ENCODE results near the gene DHDH. TPM values are rescaled to one million over a fixed set of nuclear protein-coding genes. Genes with fewer than 3 reads are reported as not detected.

The DHDH gene
- polyA plus RNA-seq, 3 donors = 0.38 TPM; not detected in 2

- peak within 1 kb of the TSS; percentile 97 for H3K4me2 ChIP-seq (replicated peaks; ENCODE audit: extremely low read depth, low read length, poor library complexity, severe bottlenecking)
- Mint-ChIP-seq H3K27ac (peak within 1 kb of the TSS; percentile 81 to 91 (median 87)), H3K36me3 (peaks cover 15 to 28% of the 10 kb centered on the region in 2 donors), H3K27me3 (ENCODE audit: low read depth in 3 of 3) (peaks cover 0 to 2% (median 0%) of the 10 kb centered on the region in 3 donors), H3K9me3 (no peaks in the 10 kb centered on the region), H3K4me1 (peaks cover 42% of the 10 kb centered on the region), H3K4me3 (peak within 1 kb of the TSS; percentile 82 to 88)
- H3K4me1 ChIP-seq (ENCODE audit: control insufficient read depth in 1 of 2, insufficient read depth in 2 of 2, low read length in 2 of 2) = peaks cover 29 to 40% of the 10 kb centered on the region in 2 donors
- intact Hi-C loops (cut with micrococcal nuclease) = loop anchor here in 1 of 2 donors (5.0 kb wide), 1 partner anchor 52 kb away; the partner anchor contains the start of gene NUCB1
- H4K20me1 ChIP-seq (ENCODE audit: insufficient read depth, low read length) = peaks cover 11% of the 10 kb centered on the region
- H3K27me3 ChIP-seq (ENCODE audit: control insufficient read depth in 2 of 2, insufficient read depth in 2 of 2, low read length in 2 of 2) = no peaks in the 10 kb centered on the region
- H3K9ac ChIP-seq (ENCODE audit: insufficient read depth, low read length, poor library complexity, severe bottlenecking) = peak within 1 kb of the TSS; percentile 90
- H3K4me3 ChIP-seq (replicated peaks in 1 of 3; ENCODE audit: low read depth in 2 of 3, low read length in 3 of 3) = peak within 1 kb of the TSS; percentile 79 to 97 (median 94)
- H3K36me3 ChIP-seq (replicated peaks in 1 of 2; ENCODE audit: control insufficient read depth in 1 of 2, insufficient read depth in 2 of 2, low read length in 2 of 2) = peaks cover 0 to 19% of the 10 kb centered on the region in 2 donors
- WGBS (ENCODE audit: insufficient coverage) = under 1% methylated on average over 67 of the region's 71 CpGs
- TF ChIP-seq CTCF (IDR thresholded peaks at IDR 0.05) = no peak
- H3K9me3 ChIP-seq (replicated peaks in 1 of 2; ENCODE audit: control insufficient read depth in 1 of 2, insufficient read depth in 1 of 2, low read length in 2 of 2) = no peaks in the 10 kb centered on the region
- peak within 1 kb of the TSS; percentile 91 for H2AFZ ChIP-seq (ENCODE audit: insufficient read depth, low read depth, low read length, poor library complexity, severe bottlenecking)
- DNase-seq = peak; percentile 79 to 88 (median 80)
- H3K79me2 ChIP-seq (ENCODE audit: insufficient read depth, low read length) = peaks cover 34% of the 10 kb centered on the region
- peak within 1 kb of the TSS; percentile 54 to 86 for H3K27ac ChIP-seq (ENCODE audit: low read depth in 1 of 2, low read length in 2 of 2)
Observed at GRCh38 chr19:48954595-48955307, 21.3 kb downstream of the DHDH start, which contains the start of gene BAX. Gene BAX, plus strand, starts transcription at chr19:48954875. Its CDS starts 54 bp downstream, at chr19:48954929.

- intact Hi-C loops (cut with micrococcal nuclease) = no loop called here
- peak overlapping the region; percentile 90 for H3K9ac ChIP-seq (ENCODE audit: insufficient read depth, low read length, poor library complexity, severe bottlenecking)
- peak overlapping the region; percentile 91 for H2AFZ ChIP-seq (ENCODE audit: insufficient read depth, low read depth, low read length, poor library complexity, severe bottlenecking)
Observed at GRCh38 chr19:48955308-48955958, 21.9 kb downstream of the DHDH start.

More at GRCh38 chr19:48955308-48955958, 21.9 kb downstream of the DHDH start:
- Histone ChIP-seq H3K27me3 (ENCODE audit: control insufficient read depth in 2 of 2, insufficient read depth in 2 of 2, low read length in 2 of 2) (no peaks in the 10 kb centered on the region), H3K79me2 (ENCODE audit: insufficient read depth, low read length) (peaks cover 35% of the 10 kb centered on the region), H3K9me3 (replicated peaks in 1 of 2; ENCODE audit: control insufficient read depth in 1 of 2, insufficient read depth in 1 of 2, low read length in 2 of 2) (no peaks in the 10 kb centered on the region), H3K4me3 (replicated peaks in 1 of 3; ENCODE audit: low read depth in 2 of 3, low read length in 3 of 3) (peak overlapping the region; percentile 79 to 97 (median 94)), H3K36me3 (replicated peaks in 1 of 2; ENCODE audit: control insufficient read depth in 1 of 2, insufficient read depth in 2 of 2, low read length in 2 of 2) (peaks cover 0 to 19% of the 10 kb centered on the region in 2 donors), H3K27ac (ENCODE audit: low read depth in 1 of 2, low read length in 2 of 2) (peak overlapping the region; percentile 54 to 86), H4K20me1 (ENCODE audit: insufficient read depth, low read length) (peaks cover 11% of the 10 kb centered on the region), H3K4me2 (replicated peaks; ENCODE audit: extremely low read depth, low read length, poor library complexity, severe bottlenecking) (peak overlapping the region; percentile 97), H3K4me1 (ENCODE audit: control insufficient read depth in 1 of 2, insufficient read depth in 2 of 2, low read length in 2 of 2) (peaks cover 36 to 47% of the 10 kb centered on the region in 2 donors)
- WGBS (ENCODE audit: insufficient coverage) = 76% methylated on average over 13 of the region's 16 CpGs
- Mint-ChIP-seq H3K9me3 (no peaks in the 10 kb centered on the region), H3K27ac (peak overlapping the region; percentile 18 to 91 (median 82)), H3K27me3 (ENCODE audit: low read depth in 3 of 3) (peaks cover 0 to 2% (median 0%) of the 10 kb centered on the region in 3 donors), H3K4me1 (peaks cover 43% of the 10 kb centered on the region), H3K4me3 (peak overlapping the region; percentile 80 to 88), H3K36me3 (peaks cover 15 to 28% of the 10 kb centered on the region in 2 donors)
- DNase-seq = no peak
- TF ChIP-seq CTCF (IDR thresholded peaks at IDR 0.05) = no peak

Measured in CD14-positive monocyte (primary cell).